ENCODE measurements around the gene PPARG.
"Not testable (repeated sequence)": the region's sequence is repeated elsewhere in the genome, so short reads cannot be mapped to it uniquely, and the experiment has no call there.

The PPARG gene

GRCh38 chr3:12288182-12289129, at the start of gene PPARG:
TSS of gene PPARG (plus strand) at chr3:12289070. CDS start at chr3:12379712, 90,642 bp downstream.
- DNase-seq = no peak

GRCh38 chr3:12239301-12239700, 49.6 kb upstream of the PPARG start:
- no peak for DNase-seq

GRCh38 chr3:12242772-12243171, 46.1 kb upstream of the PPARG start:
- no peak for DNase-seq

DNA sequence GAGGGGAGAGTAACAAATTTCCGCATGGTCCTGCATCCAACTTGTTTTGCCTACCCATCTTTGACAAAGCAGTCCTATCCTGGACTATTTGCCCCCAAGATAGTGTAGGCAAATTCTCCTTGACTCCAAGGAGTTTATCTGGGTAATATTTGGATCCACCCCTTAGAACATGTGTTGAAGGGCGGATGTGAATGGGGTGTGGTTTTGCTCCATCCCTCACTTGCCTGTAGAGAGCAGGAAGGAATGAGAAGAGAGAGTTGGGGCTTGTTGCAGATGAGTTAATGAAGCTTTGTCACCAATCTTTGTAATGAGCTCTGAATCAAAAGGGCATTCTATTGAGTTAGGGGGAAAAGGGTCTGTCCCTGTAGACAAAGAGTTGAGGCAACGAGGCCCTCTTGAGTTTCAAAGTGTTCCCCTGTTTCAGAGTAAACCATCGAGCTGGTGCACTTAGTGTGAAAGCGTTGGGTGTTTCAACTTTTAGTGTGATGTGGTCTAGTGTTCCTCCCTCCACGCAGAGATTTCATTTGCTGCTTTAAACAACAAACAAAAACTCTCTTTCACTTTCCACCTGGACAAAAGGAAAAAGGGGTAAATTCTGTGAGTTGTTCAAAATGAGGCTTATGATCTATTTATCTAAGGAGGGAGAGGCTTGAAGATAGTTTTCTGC, 42.2 kb upstream of the PPARG start:
- DNase-seq = no peak

DNA sequence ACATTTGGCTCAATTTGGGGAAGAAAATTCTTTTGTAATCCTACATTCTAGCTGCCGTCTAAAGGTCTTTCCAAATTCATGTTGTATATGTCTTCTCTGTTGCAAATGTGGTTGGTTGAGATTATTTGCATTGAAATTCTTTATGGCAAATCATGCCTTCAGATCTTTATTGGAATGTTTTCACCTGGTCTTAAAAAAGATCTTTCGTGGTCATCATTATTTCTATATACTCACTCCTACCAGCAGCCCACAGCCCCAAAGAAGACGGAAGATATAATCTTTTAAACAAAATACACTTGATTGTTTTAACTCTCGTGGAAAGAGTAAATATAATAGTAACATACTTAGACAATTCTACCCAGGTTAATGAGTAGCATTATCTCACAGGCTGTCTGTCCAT, 41.5 kb upstream of the PPARG start:
- DNase-seq = no peak

DNA sequence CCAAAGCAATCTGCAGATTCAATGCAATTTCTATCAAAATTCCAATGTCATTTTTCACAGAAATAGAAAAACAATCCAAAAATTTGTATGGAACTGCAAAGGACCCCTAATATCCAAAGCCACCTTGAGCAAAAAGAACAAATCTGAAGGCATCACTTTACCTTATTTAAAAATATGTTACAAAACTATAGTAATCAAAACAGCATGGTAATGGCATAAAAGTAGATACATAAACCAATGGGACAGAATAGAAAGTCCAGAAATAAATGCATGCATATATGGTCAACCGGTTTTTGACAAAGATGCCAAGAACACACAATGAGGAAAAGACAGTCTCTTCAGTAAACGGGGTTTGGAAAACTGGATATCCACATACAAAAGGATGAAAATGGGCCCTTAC, 39.4 kb upstream of the PPARG start:
- DNase-seq = no peak

- no peak for DNase-seq
Measured at GRCh38 chr3:12252889-12253288, 36.0 kb upstream of the PPARG start.

- DNase-seq = no peak
Measured at GRCh38 chr3:12253516-12254343, 35.1 kb upstream of the PPARG start.

GRCh38 chr3:12255393-12255792, 33.5 kb upstream of the PPARG start:
- DNase-seq = no peak

DNA sequence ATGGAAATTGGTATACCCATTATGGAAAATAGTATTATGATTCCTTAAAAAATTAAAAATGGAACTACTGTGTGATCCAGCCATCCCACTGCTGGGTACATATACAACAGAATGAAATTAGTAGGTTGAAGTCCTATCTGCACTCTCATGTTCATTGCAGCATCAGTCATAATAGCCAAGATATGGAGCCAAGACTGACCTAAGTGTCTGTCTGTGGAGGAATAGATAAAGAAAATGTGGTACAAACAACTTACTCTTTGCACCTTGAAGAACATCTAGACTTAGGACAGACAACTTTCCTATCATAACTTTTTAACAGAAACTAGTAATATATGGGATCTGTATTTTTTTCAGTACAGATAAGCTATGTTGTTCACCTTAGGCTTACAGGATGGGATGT, 30.0 kb upstream of the PPARG start:
- no peak for DNase-seq

DNA sequence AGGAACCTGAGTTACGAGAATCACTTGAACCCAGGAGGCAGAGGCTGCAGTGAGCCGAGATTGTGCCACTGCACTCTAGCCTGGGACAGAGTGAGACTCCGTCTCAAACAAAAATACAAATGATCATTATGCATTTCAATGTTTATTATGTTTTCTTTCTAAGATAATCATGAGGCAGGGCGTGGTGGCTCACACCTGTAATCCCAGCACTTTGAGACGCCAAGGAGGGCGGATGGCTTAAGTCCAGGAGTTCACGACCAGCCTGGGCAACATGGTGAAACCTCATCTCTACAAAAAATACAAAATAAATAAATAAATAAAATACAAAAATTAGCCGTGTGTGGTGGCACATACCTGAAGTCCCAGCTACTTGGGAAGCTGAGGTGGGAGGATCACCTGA, 26.7 kb upstream of the PPARG start:
- DNase-seq = not testable (repeated sequence)

- no peak for DNase-seq
Measured at GRCh38 chr3:12265508-12265907, 23.4 kb upstream of the PPARG start.

- DNase-seq = no peak
Measured at GRCh38 chr3:12266038-12266437, 22.8 kb upstream of the PPARG start.

DNA sequence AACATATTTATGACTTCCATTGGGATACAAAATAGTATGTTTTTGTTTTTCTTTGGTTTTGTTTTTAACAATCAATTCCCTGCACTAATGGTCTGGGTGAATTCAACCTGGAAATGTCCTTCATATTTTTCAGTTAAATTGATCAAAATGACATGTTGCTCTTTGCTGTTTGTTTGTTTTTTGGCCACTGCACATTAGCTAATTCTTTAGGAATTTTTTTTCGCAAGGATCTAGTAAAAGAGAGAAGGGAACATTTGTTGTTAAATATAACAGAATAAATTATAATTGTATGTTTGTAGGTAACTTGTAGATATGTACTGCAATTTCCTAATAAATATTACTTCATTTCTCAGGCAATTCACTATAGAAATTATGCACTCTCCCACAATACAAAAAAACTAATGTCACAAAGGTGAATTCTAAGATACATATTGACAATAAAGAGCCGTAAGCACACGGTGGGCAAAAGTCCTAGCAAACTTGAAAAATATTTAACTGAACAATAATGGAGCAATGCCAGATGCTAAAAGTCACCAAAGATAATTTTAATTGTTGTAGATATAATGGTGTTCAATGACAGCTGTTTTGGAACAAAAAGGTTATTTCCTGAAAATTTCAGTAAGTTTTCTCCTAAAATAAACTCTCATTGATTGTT, 21.4 kb upstream of the PPARG start:
- no peak for DNase-seq

GRCh38 chr3:12268049-12268735, 20.7 kb upstream of the PPARG start:
- DNase-seq = no peak

DNA sequence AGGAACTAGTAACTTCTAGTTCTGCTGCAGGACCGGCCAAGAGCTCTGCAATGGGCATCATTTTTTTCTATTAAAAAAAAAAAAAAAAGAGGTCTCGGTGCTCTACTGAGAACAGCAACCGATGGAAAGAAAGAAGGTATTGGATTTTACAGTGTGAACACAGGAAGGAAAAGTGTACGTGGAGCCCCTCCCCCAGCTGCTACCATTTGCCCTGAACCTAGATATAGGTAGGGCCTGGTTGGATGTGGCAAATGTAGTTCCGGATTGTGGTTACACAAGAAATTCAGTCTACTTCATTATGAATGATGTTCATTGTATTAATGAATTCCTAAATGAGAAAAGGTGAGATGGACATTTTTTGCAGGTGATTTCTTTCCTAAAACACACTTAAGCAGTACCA, 17.9 kb upstream of the PPARG start:
- DNase-seq = no peak

DNA sequence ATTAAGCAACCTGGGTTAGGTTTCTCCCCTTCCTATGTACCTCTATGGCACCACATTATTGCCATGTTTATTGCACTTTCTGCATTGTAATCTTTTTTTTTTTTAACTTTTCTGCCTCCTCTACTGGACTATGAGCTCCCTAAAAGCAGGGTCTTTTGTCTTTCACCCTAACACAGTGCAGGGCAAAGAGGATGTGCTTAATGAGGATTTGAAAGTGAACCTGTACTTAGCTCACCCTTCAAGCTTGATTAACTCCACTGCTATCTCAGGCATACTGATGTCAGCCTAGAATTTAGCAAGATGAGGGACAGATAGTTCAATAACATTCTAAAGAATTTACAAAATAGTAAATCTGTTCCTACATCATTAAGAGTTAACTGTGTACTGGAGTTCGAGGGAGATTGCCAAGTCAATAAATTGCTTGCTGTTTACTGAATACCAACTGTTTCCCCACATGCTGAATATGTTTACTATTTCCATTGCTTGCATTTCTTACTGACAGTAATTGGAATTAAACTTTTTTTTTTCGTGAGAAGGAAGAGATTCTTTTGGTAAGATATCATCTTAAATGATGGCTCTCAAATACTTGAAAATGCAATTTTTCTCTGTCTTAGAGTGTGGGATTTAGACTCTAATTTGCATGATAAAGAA, 15.7 kb upstream of the PPARG start:
- DNase-seq = no peak

DNA sequence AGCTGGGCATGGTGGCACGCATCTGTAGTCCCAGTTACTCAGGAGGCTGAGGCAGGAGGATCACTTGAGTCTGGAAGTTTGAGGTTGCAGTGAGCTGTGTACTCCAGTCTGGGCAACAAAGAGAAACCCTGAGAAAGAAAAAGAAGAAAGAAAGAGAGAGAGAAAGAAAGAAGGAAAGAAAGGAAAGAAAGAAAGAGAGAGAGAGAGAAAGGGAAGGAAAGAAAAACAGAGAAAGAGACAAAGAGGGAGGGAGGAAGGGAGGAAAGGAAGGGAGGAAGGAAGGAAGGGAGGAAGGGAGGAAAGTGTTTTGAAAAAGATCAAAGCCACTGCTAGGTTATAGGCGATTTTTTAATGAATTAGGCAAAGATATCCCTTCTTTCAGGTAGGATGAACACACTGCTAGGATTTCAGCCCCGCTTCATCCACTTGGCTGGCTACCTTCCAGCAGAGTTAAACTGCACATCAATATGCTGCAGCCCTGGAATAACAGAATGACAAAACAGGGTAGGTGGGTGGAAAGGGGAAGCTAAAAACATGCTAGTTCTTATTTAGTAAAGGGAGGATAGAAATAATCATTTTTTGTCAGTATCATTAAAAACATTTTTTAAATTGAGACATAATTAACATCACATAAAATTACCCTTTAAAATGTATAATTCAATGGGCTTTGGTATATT, 12.8 kb upstream of the PPARG start:
- DNase-seq = no peak

- DNase-seq = not testable (repeated sequence)
Measured at GRCh38 chr3:12276827-12277226, 12.0 kb upstream of the PPARG start.

GRCh38 chr3:12278566-12278965, 10.3 kb upstream of the PPARG start:
- DNase-seq = no peak

All from NCI-H2081 (cell line).